H1 (cell line): ENCODE results near the gene LCLAT1. TPM values are rescaled to one million over a fixed set of nuclear protein-coding genes. Genes with fewer than 3 reads are reported as not detected.

Source experiments
- CEBPB ChIP-seq: IDR thresholded peaks from 2 replicates; pipeline ENCODE4 v1.6.1; 2012; ENCODE audit warnings: low read depth, low read length
- KDM4A ChIP-seq: IDR thresholded peaks from one replicate; pipeline ENCODE4 v1.7.1; 2012; ENCODE audit warnings: low read depth, mild to moderate bottlenecking, moderate library complexity, low read length, inconsistent platforms; ENCODE audit not compliant: severe bottlenecking
- NANOG ChIP-seq: IDR thresholded peaks from 2 replicates; pipeline ENCODE4 v1.6.1; 2011; ENCODE audit warnings: low read length, low read depth, mild to moderate bottlenecking, inconsistent platforms; ENCODE audit not compliant: insufficient read depth, poor library complexity, severe bottlenecking
- TAF7 ChIP-seq: optimal IDR thresholded peaks from 2 replicates; pipeline ENCODE3; 2011; ENCODE audit warnings: low read depth, mild to moderate bottlenecking, inconsistent platforms, low read length, moderate library complexity, borderline replicate concordance
- TBP ChIP-seq: IDR thresholded peaks from 2 replicates; pipeline ENCODE4 v1.6.1; 2011; ENCODE audit warnings: low read depth, low read length, improper control_type of control experiment
- polyA plus RNA-seq, 7 experiments: library from polyadenylated mRNA; depleted of rRNA in 3 of 7; stranded (reverse) in 5 of 7; unstranded in 2 of 7; fragments of >200 nt in 5 of 7; fragments of 200-250 nt in 2 of 7; gene quantifications; 1 replicate in 5 of 7; 2 replicates in 1 of 7; 4 replicates in 1 of 7; pipeline versions ENCODE4 v1.2.1 to v1.2.3, GENCODE V29; 2011 to 2013; ENCODE audit warnings: missing spikeins in 2 of 7, mixed read lengths in 2 of 7
- total RNA-seq: library from RNA; stranded (reverse); fragmentation: NEBNext Ultra II Directional; extraction: Animal tissue kit (Norgen Biotek cat#: 25700); gene quantifications from 2 replicates; pipeline ENCODE4 v1.2.1, GENCODE V29; 2021

Gene LCLAT1
- total and polyA plus RNA-seq, 2 of the 8 experiments (the other 6 are each of a cell fraction or from before 2014, with no cell fraction given) = 7.6 to 22.0 TPM

DNA sequence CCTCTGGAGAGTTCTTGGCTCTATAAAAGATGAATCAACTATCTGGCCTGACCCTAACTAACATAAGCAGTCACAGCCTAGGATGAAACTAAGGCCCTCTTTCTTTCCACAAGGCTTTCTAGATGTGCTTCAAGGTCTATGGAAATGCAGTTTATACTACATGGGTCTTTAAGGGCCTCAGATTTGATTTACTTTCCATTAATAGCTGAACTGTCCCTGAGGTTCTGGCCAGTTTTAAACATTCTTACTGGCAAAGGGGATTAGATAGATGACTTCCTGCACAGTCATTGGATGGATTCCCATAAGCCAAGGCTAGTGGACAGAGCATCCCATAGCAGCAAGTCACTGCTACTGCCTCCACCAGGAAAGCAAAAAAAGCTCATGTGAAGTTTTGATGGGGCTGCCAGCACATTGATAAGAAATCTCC, 38.1 kb upstream of the LCLAT1 start (continued):
- TF ChIP-seq KDM4A (no peak), CEBPB (no peak), TAF7 (no peak), TBP (no peak), NANOG (no peak)
